GM12801 (cell line): ENCODE results near the gene GPRIN1.

ENCODE experiments used
- TF ChIP-seq, protein P1 (sequence below): IDR thresholded peaks from one replicate; pipeline ENCODE4 v1.5.1; 2011; ENCODE audit warnings: control low read depth; ENCODE audit not compliant: insufficient read length; ENCODE audit errors: extremely low read depth

The GPRIN1 gene

DNA sequence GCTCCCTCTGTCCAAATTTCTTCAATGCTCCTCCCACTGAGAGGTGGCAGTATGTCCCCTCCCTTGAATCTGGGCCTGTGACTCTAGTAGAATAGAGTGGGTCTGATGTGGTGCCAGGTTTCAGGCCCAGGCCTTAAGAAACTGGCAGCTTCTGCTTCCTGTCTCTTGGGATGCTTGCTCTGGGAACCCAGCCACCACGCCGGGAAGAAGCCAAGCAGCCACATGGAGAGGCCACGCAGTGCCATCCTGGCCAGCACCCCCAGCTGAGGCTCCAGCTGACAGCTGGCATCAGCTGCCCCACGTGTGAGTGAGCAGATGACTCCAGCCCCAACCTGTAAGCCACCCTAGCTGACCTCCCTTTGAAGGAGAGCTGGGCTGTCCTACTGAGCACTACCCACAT is 30.0 kb upstream of the GPRIN1 start:
- TF ChIP-seq, protein P1, sequence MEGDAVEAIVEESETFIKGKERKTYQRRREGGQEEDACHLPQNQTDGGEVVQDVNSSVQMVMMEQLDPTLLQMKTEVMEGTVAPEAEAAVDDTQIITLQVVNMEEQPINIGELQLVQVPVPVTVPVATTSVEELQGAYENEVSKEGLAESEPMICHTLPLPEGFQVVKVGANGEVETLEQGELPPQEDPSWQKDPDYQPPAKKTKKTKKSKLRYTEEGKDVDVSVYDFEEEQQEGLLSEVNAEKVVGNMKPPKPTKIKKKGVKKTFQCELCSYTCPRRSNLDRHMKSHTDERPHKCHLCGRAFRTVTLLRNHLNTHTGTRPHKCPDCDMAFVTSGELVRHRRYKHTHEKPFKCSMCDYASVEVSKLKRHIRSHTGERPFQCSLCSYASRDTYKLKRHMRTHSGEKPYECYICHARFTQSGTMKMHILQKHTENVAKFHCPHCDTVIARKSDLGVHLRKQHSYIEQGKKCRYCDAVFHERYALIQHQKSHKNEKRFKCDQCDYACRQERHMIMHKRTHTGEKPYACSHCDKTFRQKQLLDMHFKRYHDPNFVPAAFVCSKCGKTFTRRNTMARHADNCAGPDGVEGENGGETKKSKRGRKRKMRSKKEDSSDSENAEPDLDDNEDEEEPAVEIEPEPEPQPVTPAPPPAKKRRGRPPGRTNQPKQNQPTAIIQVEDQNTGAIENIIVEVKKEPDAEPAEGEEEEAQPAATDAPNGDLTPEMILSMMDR = no peak

DNA sequence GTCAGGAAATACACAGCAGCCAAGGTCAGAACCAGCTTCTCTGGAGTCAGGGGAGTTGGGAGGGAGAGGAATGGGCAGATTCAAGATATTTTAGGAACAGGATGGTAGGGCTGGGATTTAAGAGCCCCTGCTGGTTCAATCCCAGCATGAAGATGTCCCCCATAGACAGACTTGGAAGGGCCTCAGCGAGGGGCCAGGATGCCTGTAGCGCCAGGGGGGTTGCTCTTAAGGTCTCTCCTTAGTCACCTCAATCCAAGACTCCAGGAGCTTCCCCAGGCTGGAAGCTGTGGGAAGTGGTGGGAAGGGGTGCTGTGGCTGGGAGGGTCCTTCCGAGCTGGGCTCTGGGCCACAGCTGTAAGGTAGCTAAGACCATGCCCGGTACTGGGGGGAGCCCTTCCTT is 29.3 kb upstream of the GPRIN1 start:
- TF ChIP-seq, protein P1 = no peak

DNA sequence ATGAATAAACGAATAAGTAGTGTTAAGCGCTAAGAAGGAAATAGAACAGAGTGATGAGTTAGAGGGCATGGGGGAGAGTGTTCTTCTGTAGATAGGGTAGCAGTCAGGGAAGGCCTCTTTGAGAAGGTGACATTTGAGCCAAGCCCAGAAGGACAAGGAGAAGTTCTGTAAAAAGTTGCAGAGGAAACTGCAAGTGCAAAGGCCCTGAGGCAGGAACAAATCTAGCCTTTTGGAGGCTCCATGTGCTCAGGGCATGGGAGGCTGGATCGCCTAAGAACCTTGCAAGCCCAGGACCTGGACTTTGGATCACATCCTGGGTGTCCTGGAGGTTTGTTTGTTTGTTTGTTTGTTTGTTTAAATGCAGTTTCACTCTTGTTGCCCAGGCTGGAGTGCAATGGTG is 28.5 kb upstream of the GPRIN1 start:
- TF ChIP-seq, protein P1 = no peak

DNA sequence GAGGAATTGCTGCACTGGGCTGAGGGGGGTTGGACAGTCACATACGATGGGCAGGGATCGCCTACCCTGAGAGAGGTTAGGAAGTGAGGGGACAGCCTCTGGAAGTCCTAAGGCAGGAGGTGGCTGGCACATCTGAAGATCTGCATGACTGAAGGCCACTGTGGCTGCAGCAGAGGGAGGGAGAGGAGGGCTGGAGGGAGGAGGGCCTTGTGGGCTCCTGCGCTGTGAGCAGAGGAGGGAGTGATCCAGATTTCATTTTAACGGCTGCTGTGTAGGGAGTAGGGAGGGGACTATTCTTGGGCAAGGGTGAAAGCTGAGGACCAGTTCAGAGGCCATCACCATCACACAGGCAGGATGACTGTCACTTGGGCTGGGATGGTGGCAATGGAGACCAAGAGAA is 27.6 kb upstream of the GPRIN1 start:
- TF ChIP-seq, protein P1 = no peak

DNA sequence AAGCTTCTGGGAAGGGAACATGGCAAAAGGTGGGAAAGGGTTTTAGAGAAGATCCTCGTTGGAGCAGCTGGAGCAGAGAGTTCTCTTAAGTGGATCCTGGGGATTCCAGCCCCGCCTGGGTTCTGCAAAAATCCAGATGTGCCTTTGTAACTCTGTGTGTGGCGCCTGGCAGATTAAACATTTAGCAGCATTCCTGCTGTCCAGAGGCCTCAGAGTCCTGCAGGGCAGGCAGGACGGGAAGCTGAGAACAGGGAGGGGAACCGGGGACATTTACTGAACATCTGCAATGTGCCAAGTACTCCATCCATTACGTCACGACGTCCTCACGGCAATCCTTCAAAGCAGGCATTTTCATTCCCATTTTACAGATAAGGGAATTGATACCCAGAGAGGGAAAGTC is 26.5 kb upstream of the GPRIN1 start:
- TF ChIP-seq, protein P1 = no peak

DNA sequence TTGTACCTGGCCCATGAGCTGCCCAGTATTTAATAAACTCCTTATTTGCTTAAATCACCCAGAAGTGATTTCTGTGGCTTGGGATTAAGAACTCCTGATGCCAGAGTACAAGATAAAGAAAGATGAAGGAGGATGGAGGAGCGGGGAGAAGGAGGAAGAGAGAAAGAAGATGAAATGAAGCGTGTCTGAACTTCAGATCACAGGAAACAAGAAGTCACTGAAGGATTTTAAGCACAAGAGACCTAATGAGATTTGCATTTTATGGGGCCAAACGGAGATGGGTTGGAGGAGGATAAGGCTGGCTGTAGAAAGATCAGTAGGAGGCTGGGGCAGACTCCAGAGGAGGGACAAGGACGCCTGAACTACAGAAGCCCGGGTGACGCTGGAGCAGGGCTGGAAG is 23.6 kb upstream of the GPRIN1 start:
- TF ChIP-seq, protein P1 = no peak

DNA sequence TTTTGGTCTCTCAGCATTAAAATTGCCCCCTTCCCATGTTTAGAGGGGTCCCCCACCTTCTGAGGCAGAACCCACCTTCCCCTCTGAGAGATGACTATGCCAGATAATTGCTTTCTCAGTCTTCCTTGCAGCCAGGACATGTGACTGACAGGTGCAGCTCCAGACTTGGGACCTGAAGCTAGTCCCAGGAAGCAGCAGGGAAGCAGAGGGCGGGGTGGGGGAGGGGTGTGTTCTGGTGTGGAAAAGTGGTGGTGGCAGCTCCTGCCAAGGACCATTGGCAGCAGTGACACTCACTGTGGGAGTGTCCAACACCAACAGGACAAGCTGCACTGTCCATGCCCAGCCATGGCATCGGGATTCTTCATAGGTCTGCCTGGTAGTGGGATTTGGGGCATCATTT is 22.8 kb upstream of the GPRIN1 start:
- TF ChIP-seq, protein P1 = no peak
